ENCODE data around the gene THSD4. TPM values are rescaled to one million over a fixed set of nuclear protein-coding genes. Genes with fewer than 3 reads are reported as not detected.

Gene THSD4
- total and polyA plus RNA-seq, 2 of the 4 experiments (the other 2 are of a cell fraction): 25.5 to 31.1 TPM

DNA sequence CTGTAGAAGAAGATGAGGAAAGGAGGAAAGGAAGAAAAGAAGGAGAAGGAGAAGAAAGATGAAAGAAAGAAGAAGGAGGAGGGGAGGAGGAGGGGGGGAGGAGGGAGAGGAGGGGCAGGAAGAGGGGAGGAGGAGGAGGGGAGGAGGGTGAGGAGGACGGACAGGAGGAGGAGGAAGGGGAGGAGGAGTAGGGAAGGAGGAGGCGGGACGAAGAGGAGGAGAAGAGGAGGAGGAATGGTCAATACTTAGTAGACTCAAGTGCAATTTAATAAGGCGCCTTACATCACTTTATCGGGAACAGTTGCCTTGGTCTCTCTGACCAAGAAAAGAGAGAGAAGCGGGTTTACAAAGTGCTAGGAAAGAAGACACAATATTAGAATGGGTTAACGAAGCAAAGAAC, 671.4 kb downstream of the THSD4 start:
- Histone ChIP-seq H3K79me1 (ENCODE audit: low read depth in 1 of 2, low read length in 2 of 2) (no peaks in the 10 kb centered on the region), H4K8ac (ENCODE audit: low read depth in 2 of 2, low read length in 2 of 2) (no peak overlapping the region), H3K18ac (ENCODE audit: low read depth, low read length) (no peak overlapping the region), H3K4me2 (ENCODE audit: low read depth, low read length) (no peak overlapping the region), H3K4me1 (ENCODE audit: control insufficient read depth, insufficient read depth, low read length) (peaks cover 6% of the 10 kb centered on the region; the same call in 1 of the 2 replicates), H2BK120ac (ENCODE audit: low read depth, low read length) (no peak overlapping the region), H3K4ac (ENCODE audit: low read depth, low read length) (no peak overlapping the region), H3K23ac (ENCODE audit: low read depth, low read length) (no peak overlapping the region), H4K20me1 (ENCODE audit: insufficient read depth, low read length) (peaks cover 4% of the 10 kb centered on the region; the same call in 1 of the 2 replicates), H2BK20ac (ENCODE audit: low read depth, low read length) (no peak overlapping the region), H3K36me3 (ENCODE audit: control insufficient read depth, insufficient read depth, low read length) (no peaks in the 10 kb centered on the region), H3K14ac (replicated peaks; ENCODE audit: low read depth, low read length) (no peak overlapping the region), H3K56ac (ENCODE audit: extremely low read depth, insufficient read depth, low read length) (no peak overlapping the region), H3K9ac (ENCODE audit: low read depth, low read length) (no peak overlapping the region), H3K9me3 (ENCODE audit: control insufficient read depth, insufficient read depth, low read length) (no peaks in the 10 kb centered on the region), H2AK9ac (replicated peaks; ENCODE audit: low read depth, low read length, poor library complexity) (no peak overlapping the region), H2AFZ (replicated peaks; ENCODE audit: low read length, poor library complexity) (no peak overlapping the region), H3K4me3 (ENCODE audit: insufficient read depth, low read depth, low read length) (no peak overlapping the region), H2AK5ac (ENCODE audit: low read depth, low read length) (no peak overlapping the region), H3K27me3 (ENCODE audit: control insufficient read depth, insufficient read depth, low read length) (no peaks in the 10 kb centered on the region), H4K91ac (ENCODE audit: insufficient read depth, low read depth, low read length) (no peak overlapping the region), H3K9me1 (ENCODE audit: insufficient read depth, low read length) (peaks cover 17% of the 10 kb centered on the region), H3K27ac (ENCODE audit: insufficient read depth, low read length) (no peak overlapping the region), H2BK5ac (ENCODE audit: low read depth, low read length, poor library complexity, severe bottlenecking) (no peak overlapping the region), H4K5ac (ENCODE audit: low read depth, low read length) (no peak overlapping the region), H2BK15ac (ENCODE audit: low read depth, low read length) (no peak overlapping the region)
- CTCF ChIA-PET: interaction anchor here (1.0 kb wide), 1 partner anchor 775 kb away, joined by 3 read pairs; no protein-coding TSS in a partner anchor
- ATAC-seq (ENCODE audit: low read depth): no peak
- 100% methylated on average over 2 of the region's 7 CpGs; no CpG with 5 or more reads in 1 of the 2 experiments for WGBS, 2 experiments (ENCODE audit: extremely low coverage in 2 of 2, insufficient read length in 1 of 2)
- in situ Hi-C loops (cut with MboI; ENCODE audit: low sequenced_read_pairs): no loop called here
- no peak for DNase-seq
- dilution Hi-C loops (cut with HindIII; ENCODE audit: low sequenced_read_pairs, unreplicated experiment): no loop called here
- POLR2A ChIA-PET (ENCODE audit: unreplicated experiment): no interaction called here
- intact Hi-C loops (cut with micrococcal nuclease): no loop called here
- TF ChIP-seq MXI1 (IDR thresholded peaks at IDR 0.05; ENCODE audit: borderline replicate concordance, low read depth, low read length): no peak
- TF ChIP-seq, protein P1, sequence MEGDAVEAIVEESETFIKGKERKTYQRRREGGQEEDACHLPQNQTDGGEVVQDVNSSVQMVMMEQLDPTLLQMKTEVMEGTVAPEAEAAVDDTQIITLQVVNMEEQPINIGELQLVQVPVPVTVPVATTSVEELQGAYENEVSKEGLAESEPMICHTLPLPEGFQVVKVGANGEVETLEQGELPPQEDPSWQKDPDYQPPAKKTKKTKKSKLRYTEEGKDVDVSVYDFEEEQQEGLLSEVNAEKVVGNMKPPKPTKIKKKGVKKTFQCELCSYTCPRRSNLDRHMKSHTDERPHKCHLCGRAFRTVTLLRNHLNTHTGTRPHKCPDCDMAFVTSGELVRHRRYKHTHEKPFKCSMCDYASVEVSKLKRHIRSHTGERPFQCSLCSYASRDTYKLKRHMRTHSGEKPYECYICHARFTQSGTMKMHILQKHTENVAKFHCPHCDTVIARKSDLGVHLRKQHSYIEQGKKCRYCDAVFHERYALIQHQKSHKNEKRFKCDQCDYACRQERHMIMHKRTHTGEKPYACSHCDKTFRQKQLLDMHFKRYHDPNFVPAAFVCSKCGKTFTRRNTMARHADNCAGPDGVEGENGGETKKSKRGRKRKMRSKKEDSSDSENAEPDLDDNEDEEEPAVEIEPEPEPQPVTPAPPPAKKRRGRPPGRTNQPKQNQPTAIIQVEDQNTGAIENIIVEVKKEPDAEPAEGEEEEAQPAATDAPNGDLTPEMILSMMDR (conservative IDR thresholded peaks at IDR 0.05; ENCODE audit: low read depth, low read length): no peak
- no peak for TF ChIP-seq RAD21 (IDR thresholded peaks at IDR 0.05; ENCODE audit: low read length)
- TF ChIP-seq CHD1 (IDR thresholded peaks at IDR 0.05; ENCODE audit: low read depth, low read length): no peak
- no peak for TF ChIP-seq RCOR1 (IDR thresholded peaks at IDR 0.05; ENCODE audit: insufficient replicate concordance, low read length)
- TF ChIP-seq BHLHE40 (IDR thresholded peaks at IDR 0.05; ENCODE audit: low read depth, low read length): no peak
- BruUV-seq (replicated peaks): no TSS peak

Data from IMR-90 (cell line).